Colonic mucosa (tissue), 4 donors: ENCODE measurements around the gene IL36B. TPM values are rescaled to one million over a fixed set of nuclear protein-coding genes. Genes with fewer than 3 reads are reported as not detected.

Experiments
- DNase-seq: peaks from one replicate; pipeline ENCODE4 v3.0.0-alpha.2; 2020
- H3K27ac ChIP-seq: fragments of 200-600 bp; one replicate; pipeline ENCODE4 v1.8.0; 2021
- H3K27me3 ChIP-seq: fragments of 200-600 bp; one replicate; pipeline ENCODE4 v1.8.0; 2021
- H3K36me3 ChIP-seq: fragments of 200-600 bp; one replicate; pipeline ENCODE4 v1.8.0; 2021
- H3K4me1 ChIP-seq: fragments of 200-600 bp; one replicate; pipeline ENCODE4 v1.8.0; 2021; ENCODE audit warnings: mild to moderate bottlenecking
- H3K4me3 ChIP-seq: fragments of 200-600 bp; one replicate; pipeline ENCODE4 v1.8.0; 2021
- H3K9ac ChIP-seq, 2 donors: one replicate each; pipeline ENCODE4 v1.7.0; 2013; ENCODE audit warnings: control low read depth in 2 of 2, low read depth in 2 of 2, low read length in 2 of 2
- H3K9me3 ChIP-seq: fragments of 200-600 bp; one replicate; pipeline ENCODE4 v1.8.0; 2021
- CTCF ChIP-seq: fragments of 200-600 bp; IDR thresholded peaks from one replicate; pipeline ENCODE4 v1.8.0; 2022; ENCODE audit warnings: antibody characterized with exemption, mild to moderate bottlenecking
- intact Hi-C: fragments of 100-400 bp; cut with DNase I; formaldehyde crosslinking; loops from one replicate; pipeline ENCODE4 v1.14.1; 2022
- total RNA-seq, 2 donors: library from RNA; stranded (reverse); fragmentation: NEBNext Ultra II Directional in 1 of 2; extraction: Animal tissue kit (Norgen Biotek cat#: 25700) in 1 of 2; gene quantifications; one replicate each; pipeline ENCODE4 v1.2.1, GENCODE V29; 2021
- donor health status: healthy.
- donor health status: DM: no; HTN: no; CAD: no.
- donor health status: DM: no; HTN: no; CAD: no.

Gene IL36B
- total RNA-seq, 2 donors from 2014 or later = not detected

GRCh38 chr2:113038291-113038690 is 14.4 kb downstream of the IL36B start:
- Histone ChIP-seq H3K9me3 (no peaks in the 10 kb centered on the region), H3K4me3 (no peak overlapping the region), H3K4me1 (no peaks in the 10 kb centered on the region), H3K36me3 (no peaks in the 10 kb centered on the region), H3K27me3 (no peaks in the 10 kb centered on the region), H3K9ac (no peak overlapping the region), H3K27ac (no peak overlapping the region)
- no peak for DNase-seq
- intact Hi-C loops = no loop called here
- no peak for TF ChIP-seq CTCF

- Histone ChIP-seq H3K9ac (no peak overlapping the region), H3K27ac (no peak overlapping the region), H3K4me3 (no peak overlapping the region), H3K27me3 (no peaks in the 10 kb centered on the region), H3K36me3 (no peaks in the 10 kb centered on the region), H3K4me1 (no peaks in the 10 kb centered on the region), H3K9me3 (no peaks in the 10 kb centered on the region)
- no peak for DNase-seq
- intact Hi-C loops = no loop called here
- TF ChIP-seq CTCF = no peak
Measured at GRCh38 chr2:113036763-113037162, 15.9 kb downstream of the IL36B start.

- intact Hi-C loops = no loop called here
- no peak for TF ChIP-seq CTCF
- H3K36me3 ChIP-seq = no peaks in the 10 kb centered on the region
- no peaks in the 10 kb centered on the region for H3K9me3 ChIP-seq
- H3K4me3 ChIP-seq = no peak overlapping the region
- no peaks in the 10 kb centered on the region for H3K27me3 ChIP-seq
- no peak overlapping the region for H3K27ac ChIP-seq
- H3K4me1 ChIP-seq = no peaks in the 10 kb centered on the region
- no peak overlapping the region for H3K9ac ChIP-seq
- no peak for DNase-seq
Measured at GRCh38 chr2:113034016-113034415, 18.7 kb downstream of the IL36B start.

GRCh38 chr2:113032737-113033136 is 19.9 kb downstream of the IL36B start:
- Histone ChIP-seq H3K9ac (no peak overlapping the region), H3K36me3 (no peaks in the 10 kb centered on the region), H3K4me1 (no peaks in the 10 kb centered on the region), H3K9me3 (no peaks in the 10 kb centered on the region), H3K4me3 (no peak overlapping the region), H3K27me3 (no peaks in the 10 kb centered on the region), H3K27ac (no peak overlapping the region)
- no peak for TF ChIP-seq CTCF
- no peak for DNase-seq
- intact Hi-C loops = no loop called here

GRCh38 chr2:113028112-113028511 is 24.6 kb downstream of the IL36B start:
- Histone ChIP-seq H3K4me3 (no peak overlapping the region), H3K36me3 (no peaks in the 10 kb centered on the region), H3K9ac (no peak overlapping the region), H3K4me1 (no peaks in the 10 kb centered on the region), H3K9me3 (no peaks in the 10 kb centered on the region), H3K27ac (no peak overlapping the region), H3K27me3 (no peaks in the 10 kb centered on the region)
- intact Hi-C loops = no loop called here
- TF ChIP-seq CTCF = no peak
- no peak for DNase-seq

GRCh38 chr2:113027691-113028090 is 25.0 kb downstream of the IL36B start:
- Histone ChIP-seq H3K36me3 (no peaks in the 10 kb centered on the region), H3K4me1 (no peaks in the 10 kb centered on the region), H3K9me3 (no peaks in the 10 kb centered on the region), H3K27me3 (no peaks in the 10 kb centered on the region), H3K9ac (no peak overlapping the region), H3K27ac (no peak overlapping the region), H3K4me3 (no peak overlapping the region)
- no peak for TF ChIP-seq CTCF
- intact Hi-C loops = no loop called here
- DNase-seq = no peak
